ENCODE data around the gene SPATA3. TPM values are rescaled to one million over a fixed set of nuclear protein-coding genes. Genes with fewer than 3 reads are reported as not detected.
"Not testable (repeated sequence)": the region's sequence is repeated elsewhere in the genome, so short reads cannot be mapped to it uniquely, and the experiment has no call there.

The SPATA3 gene
- total RNA-seq, 1 experiment from 2014 or later = not detected

DNA sequence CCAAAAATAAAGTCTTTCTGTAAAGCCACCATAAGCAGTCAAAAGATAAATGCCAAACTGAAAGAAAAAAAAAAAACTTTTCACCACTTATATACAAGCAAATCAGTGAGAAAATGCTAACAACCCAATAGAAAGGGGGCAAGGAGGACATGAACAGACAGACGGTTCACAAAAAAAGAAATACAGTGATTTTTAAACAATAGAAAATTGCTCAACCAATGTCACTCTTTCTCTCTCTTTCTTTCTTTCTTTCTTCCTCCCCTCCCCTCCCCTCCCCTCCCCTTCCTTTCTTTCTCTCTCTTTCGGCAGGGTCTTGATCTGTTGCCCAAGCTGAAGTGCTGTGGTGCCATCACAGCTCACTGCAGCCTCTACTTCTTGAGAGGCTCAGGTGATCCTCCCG, 28.8 kb upstream of the SPATA3 start:
- no peaks in the 10 kb centered on the region for H3K9me3 ChIP-seq (ENCODE audit: low read length)
- POLR2A ChIA-PET (ENCODE audit: unreplicated experiment) = no interaction called here
- no peaks in the 10 kb centered on the region for H3K79me2 ChIP-seq (ENCODE audit: low read length)
- H3K4me1 ChIP-seq (ENCODE audit: insufficient read depth, low read length) = no peaks in the 10 kb centered on the region
- no peaks in the 10 kb centered on the region for H4K20me1 ChIP-seq (ENCODE audit: low read length)
- H3K27ac ChIP-seq (ENCODE audit: low read length) = no peak overlapping the region
- H3K36me3 ChIP-seq (ENCODE audit: low read depth, low read length) = no peaks in the 10 kb centered on the region
- intact Hi-C loops (cut with micrococcal nuclease) = no loop called here
- no peak for DNase-seq
- ATAC-seq = no peak
- TF ChIP-seq, protein P1, sequence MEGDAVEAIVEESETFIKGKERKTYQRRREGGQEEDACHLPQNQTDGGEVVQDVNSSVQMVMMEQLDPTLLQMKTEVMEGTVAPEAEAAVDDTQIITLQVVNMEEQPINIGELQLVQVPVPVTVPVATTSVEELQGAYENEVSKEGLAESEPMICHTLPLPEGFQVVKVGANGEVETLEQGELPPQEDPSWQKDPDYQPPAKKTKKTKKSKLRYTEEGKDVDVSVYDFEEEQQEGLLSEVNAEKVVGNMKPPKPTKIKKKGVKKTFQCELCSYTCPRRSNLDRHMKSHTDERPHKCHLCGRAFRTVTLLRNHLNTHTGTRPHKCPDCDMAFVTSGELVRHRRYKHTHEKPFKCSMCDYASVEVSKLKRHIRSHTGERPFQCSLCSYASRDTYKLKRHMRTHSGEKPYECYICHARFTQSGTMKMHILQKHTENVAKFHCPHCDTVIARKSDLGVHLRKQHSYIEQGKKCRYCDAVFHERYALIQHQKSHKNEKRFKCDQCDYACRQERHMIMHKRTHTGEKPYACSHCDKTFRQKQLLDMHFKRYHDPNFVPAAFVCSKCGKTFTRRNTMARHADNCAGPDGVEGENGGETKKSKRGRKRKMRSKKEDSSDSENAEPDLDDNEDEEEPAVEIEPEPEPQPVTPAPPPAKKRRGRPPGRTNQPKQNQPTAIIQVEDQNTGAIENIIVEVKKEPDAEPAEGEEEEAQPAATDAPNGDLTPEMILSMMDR (conservative IDR thresholded peaks at IDR 0.05; ENCODE audit: low read depth, low read length) = no peak
- TF ChIP-seq EZH2 (IDR thresholded peaks at IDR 0.05; ENCODE audit: low read length, unreplicated experiment) (no peak), EZH2phosphoT487 (IDR thresholded peaks at IDR 0.05; ENCODE audit: borderline replicate concordance, low read length) (no peak)
- H3K4me3 ChIP-seq (ENCODE audit: low read length) = no peak overlapping the region
- CTCF ChIA-PET = no interaction called here
- no peaks in the 10 kb centered on the region for H3K9me2 ChIP-seq (replicated peaks; ENCODE audit: low read length)
- no peaks in the 10 kb centered on the region for H3K27me3 ChIP-seq (ENCODE audit: low read length)
- no peak overlapping the region for H2AFZ ChIP-seq (ENCODE audit: low read length)
- no peaks in the 10 kb centered on the region for H3F3A ChIP-seq (ENCODE audit: low read length, unreplicated experiment)
- H3K4me2 ChIP-seq (ENCODE audit: low read length) = no peak overlapping the region
- BruUV-seq (replicated peaks) = no TSS peak
- no peak overlapping the region for H3K9ac ChIP-seq (ENCODE audit: low read length)

DNA sequence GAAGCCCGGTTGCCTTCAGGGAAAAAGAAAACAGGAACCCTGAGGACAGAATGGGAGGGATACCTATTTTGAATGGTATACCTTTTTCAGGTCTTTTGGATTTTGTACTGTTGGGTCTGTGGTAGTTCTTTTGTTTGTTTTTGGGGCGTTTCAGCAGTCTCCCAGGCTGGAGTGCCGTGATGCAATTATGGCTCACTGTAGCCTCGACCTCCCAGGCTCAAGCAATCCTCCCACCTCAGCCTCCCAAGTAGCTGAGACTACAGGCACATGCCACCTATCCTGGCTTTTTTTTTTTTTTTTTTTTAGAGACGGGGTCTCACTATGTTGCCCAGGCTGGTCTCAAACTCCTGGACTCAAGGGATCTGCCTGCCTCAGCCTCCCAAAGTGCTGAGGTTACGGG, 27.6 kb upstream of the SPATA3 start:
- H3K9me3 ChIP-seq (ENCODE audit: low read length); H3K9me2 ChIP-seq (replicated peaks; ENCODE audit: low read length); ATAC-seq; H3K4me2 ChIP-seq (ENCODE audit: low read length); DNase-seq; H3K36me3 ChIP-seq (ENCODE audit: low read depth, low read length); H4K20me1 ChIP-seq (ENCODE audit: low read length); intact Hi-C loops (cut with micrococcal nuclease); H3K9ac ChIP-seq (ENCODE audit: low read length); H3K4me1 ChIP-seq (ENCODE audit: insufficient read depth, low read length); H3F3A ChIP-seq (ENCODE audit: low read length, unreplicated experiment); H2AFZ ChIP-seq (ENCODE audit: low read length); H3K4me3 ChIP-seq (ENCODE audit: low read length); H3K79me2 ChIP-seq (ENCODE audit: low read length); H3K27me3 ChIP-seq (ENCODE audit: low read length); CTCF ChIA-PET; POLR2A ChIA-PET (ENCODE audit: unreplicated experiment); BruUV-seq (replicated peaks); H3K27ac ChIP-seq (ENCODE audit: low read length): not testable (repeated sequence)

DNA sequence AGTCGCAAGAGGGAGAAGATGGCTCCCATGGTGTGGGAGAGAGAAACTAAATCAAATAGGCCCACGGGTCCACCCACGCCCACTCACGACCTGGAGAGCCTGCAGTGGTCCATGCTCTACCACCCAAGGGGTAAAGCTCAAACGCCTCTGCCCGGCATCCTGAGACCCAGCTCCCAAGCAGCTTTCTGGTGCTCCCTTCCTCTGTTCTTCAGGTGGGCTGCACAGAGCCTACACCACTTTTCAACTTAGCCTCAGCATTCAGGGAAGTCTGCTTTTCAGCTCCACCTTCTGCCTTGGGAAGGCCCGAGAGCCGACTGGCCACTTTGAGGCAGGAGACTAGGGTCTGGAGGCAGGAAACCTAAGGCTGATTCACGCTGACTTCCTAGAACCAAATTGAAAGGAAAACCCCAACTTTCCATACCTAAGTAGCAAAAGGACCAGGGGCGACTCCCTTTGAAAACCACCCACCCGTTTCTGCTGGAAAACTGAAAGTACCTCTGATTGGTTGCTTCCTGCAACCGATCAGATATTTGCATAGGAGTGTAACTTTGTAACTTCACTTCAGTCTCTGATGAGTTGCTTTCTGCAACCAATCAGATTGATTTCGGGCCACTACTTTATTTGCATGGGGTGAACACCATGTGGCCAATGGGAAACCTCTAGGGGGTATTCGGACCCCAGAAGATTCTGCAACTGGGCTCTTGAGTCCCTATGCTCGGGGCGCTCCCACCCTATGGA, 26.8 kb upstream of the SPATA3 start:
- CTCF ChIA-PET = no interaction called here
- Histone ChIP-seq H3K27me3 (ENCODE audit: low read length) (no peaks in the 10 kb centered on the region), H3K36me3 (ENCODE audit: low read depth, low read length) (no peaks in the 10 kb centered on the region), H3K27ac (ENCODE audit: low read length) (no peak overlapping the region), H3K4me1 (ENCODE audit: insufficient read depth, low read length) (no peaks in the 10 kb centered on the region), H4K20me1 (ENCODE audit: low read length) (no peaks in the 10 kb centered on the region), H3K79me2 (ENCODE audit: low read length) (no peaks in the 10 kb centered on the region), H2AFZ (ENCODE audit: low read length) (0 out of 2 replicates have a peak overlapping the region, but pooled peaks have one; percentile 26), H3K9me3 (ENCODE audit: low read length) (no peaks in the 10 kb centered on the region), H3K9ac (ENCODE audit: low read length) (no peak overlapping the region), H3K4me2 (ENCODE audit: low read length) (0 out of 2 replicates have a peak overlapping the region, but pooled peaks have one; percentile 22), H3K9me2 (replicated peaks; ENCODE audit: low read length) (no peaks in the 10 kb centered on the region), H3F3A (ENCODE audit: low read length, unreplicated experiment) (no peaks in the 10 kb centered on the region), H3K4me3 (ENCODE audit: low read length) (no peak overlapping the region)
- DNase-seq = no peak
- no peak for ATAC-seq
- POLR2A ChIA-PET (ENCODE audit: unreplicated experiment) = no interaction called here
- TF ChIP-seq EZH2 (IDR thresholded peaks at IDR 0.05; ENCODE audit: low read length, unreplicated experiment) (no peak), EZH2phosphoT487 (IDR thresholded peaks at IDR 0.05; ENCODE audit: borderline replicate concordance, low read length) (no peak)
- TF ChIP-seq, protein P1 (conservative IDR thresholded peaks at IDR 0.05; ENCODE audit: low read depth, low read length) = no peak
- intact Hi-C loops (cut with micrococcal nuclease) = no loop called here
- no TSS peak for BruUV-seq (replicated peaks)

Data from PC-3 (cell line).